HCT116 (cell line): Measurements from ENCODE around the gene PFDN2. TPM values are rescaled to one million over a fixed set of nuclear protein-coding genes. Genes with fewer than 3 reads are reported as not detected.

Experiments used
- ATAC-seq: fragments of 200-7000 bp; cut with Tn5 transposase; 2 replicates; pipeline ENCODE4 v1.9.1; 2020; ENCODE audit warnings: mild to moderate bottlenecking, moderate library complexity
- BruUV-seq: library from RNA; stranded (reverse); fragments of 400-500 nt; replicated peaks from 2 replicates; lab custom pipeline; 2021; lab: Mats Ljungman, UMichigan
- CTCF ChIA-PET: fragments of 300-600 bp; sonication (Branson Sonifier 250); formaldehyde crosslinking; loops from one replicate; lab custom pipeline; 2021; ENCODE audit warnings: antibody characterized with exemption; lab: Charles Lee
- POLR2A ChIA-PET: fragments of 300-600, 350-600 bp; sonication (Branson Sonifier 250); formaldehyde crosslinking; loops from one replicate; lab custom pipeline; 2021; ENCODE audit warnings: antibody characterized with exemption; lab: Charles Lee
- RAD21 ChIA-PET, 2 experiments: fragments of 300-600 bp; sonication (Branson Sonifier 250); formaldehyde crosslinking; loops; one replicate each; lab custom pipeline; 2023; ENCODE audit warnings: low total read pairs in 2 of 2; ENCODE audit not compliant: uncharacterized antibody in 2 of 2, unreplicated experiment in 2 of 2, low non-redundant PET in 1 of 2; lab: Charles Lee
- DNase-seq: peaks from one replicate; pipeline ENCODE4 v3.0.0-alpha.2; 2010; ENCODE audit warnings: low read depth, low spot score
- H2AFZ ChIP-seq: fragments of 200-600 bp; shearing (Covaris generic), sonication (generic); 2 replicates; pipeline ENCODE4 v1.6.1; 2017; ENCODE audit warnings: low read depth, mixed run types, mixed read lengths, antibody characterized with exemption, low read length; ENCODE audit not compliant: poor library complexity, severe bottlenecking
- H3K27ac ChIP-seq: 2 replicates; pipeline ENCODE4 v1.5.1; 2012; ENCODE audit warnings: low read depth, low read length
- H3K27me3 ChIP-seq: fragments of 200-600 bp; sonication (generic); 2 replicates; pipeline ENCODE4 v1.6.1; 2016; ENCODE audit warnings: mixed run types, low read length, mixed read lengths; ENCODE audit not compliant: insufficient read depth
- H3K36me3 ChIP-seq, 2 experiments: fragments of 200-500 bp in 1 of 2; fragments of 200-600 bp in 1 of 2; sonication (Bioruptor generic) in 1 of 2; sonication (generic) in 1 of 2; 2 replicates each; pipeline versions ENCODE4 v1.5.1 to v1.6.1; 2014 to 2016; ENCODE audit warnings: low read length in 2 of 2, inconsistent platforms in 1 of 2, mixed read lengths in 1 of 2, mixed run types in 1 of 2; ENCODE audit not compliant: insufficient read depth in 2 of 2, control insufficient read depth in 1 of 2
- H3K4me1 ChIP-seq, 2 experiments: fragments of 200-600 bp in 1 of 2; sonication (generic) in 1 of 2; 2 replicates each; pipeline versions ENCODE4 v1.5.1 to v1.6.1; 2012 to 2017; ENCODE audit warnings: low read length in 2 of 2, inconsistent platforms in 1 of 2, mild to moderate bottlenecking in 1 of 2, mixed read lengths in 1 of 2, mixed run types in 1 of 2, moderate library complexity in 1 of 2; ENCODE audit not compliant: insufficient read depth in 2 of 2, control insufficient read depth in 1 of 2
- H3K4me2 ChIP-seq: fragments of 200-600 bp; sonication (generic); 2 replicates; pipeline ENCODE4 v1.6.1; 2017; ENCODE audit warnings: mixed run types, low read length, mixed read lengths
- H3K4me3 ChIP-seq, 2 experiments: fragments of 200-600 bp in 1 of 2; sonication (generic) in 1 of 2; replicated peaks in 1 of 2; 2 replicates each; pipeline ENCODE4 v1.5.1; 2011 to 2016; ENCODE audit warnings: low read length in 2 of 2, control low read depth in 1 of 2, low read depth in 1 of 2, mild to moderate bottlenecking in 1 of 2, mixed read lengths in 1 of 2, mixed run types in 1 of 2
- H3K79me2 ChIP-seq: fragments of 200-600 bp; sonication (generic); 2 replicates; pipeline ENCODE4 v1.6.1; 2017; ENCODE audit warnings: mild to moderate bottlenecking, mixed run types, low read length, moderate library complexity, mixed read lengths; ENCODE audit not compliant: insufficient read depth
- H3K9ac ChIP-seq: fragments of 200-600 bp; sonication (generic); 2 replicates; pipeline ENCODE4 v1.6.1; 2016; ENCODE audit warnings: low read length, mixed read lengths
- H3K9me2 ChIP-seq: fragments of 200-600 bp; sonication (generic), shearing (Covaris generic); 2 replicates; pipeline ENCODE4 v1.6.1; 2017; ENCODE audit warnings: mixed run types, mild to moderate bottlenecking, moderate library complexity; ENCODE audit not compliant: insufficient read depth
- H3K9me3 ChIP-seq, 2 experiments: fragments of 200-500 bp in 1 of 2; fragments of 200-600 bp in 1 of 2; sonication (Bioruptor generic) in 1 of 2; sonication (generic) in 1 of 2; 2 replicates each; pipeline ENCODE4 v1.6.1; 2014 to 2017; ENCODE audit warnings: low read length in 2 of 2, mixed read lengths in 2 of 2, inconsistent platforms in 1 of 2, low read depth in 1 of 2, mild to moderate bottlenecking in 1 of 2, mixed run types in 1 of 2, moderate library complexity in 1 of 2; ENCODE audit not compliant: control insufficient read depth in 1 of 2, insufficient read depth in 1 of 2
- H4K20me1 ChIP-seq: fragments of 200-600 bp; sonication (generic), shearing (Covaris generic); 2 replicates; pipeline ENCODE4 v1.6.1; 2017; ENCODE audit warnings: mixed run types, mild to moderate bottlenecking, moderate library complexity; ENCODE audit not compliant: insufficient read depth
- ATF3 ChIP-seq: IDR thresholded peaks from 2 replicates; pipeline ENCODE4 v1.6.1; 2012
- CEBPB ChIP-seq: IDR thresholded peaks from 2 replicates; pipeline ENCODE4 v1.6.1; 2012; ENCODE audit warnings: low read depth
- CTCF ChIP-seq, 3 experiments: fragments of 200-600 bp in 1 of 3; sonication (generic) in 1 of 3; IDR thresholded peaks in 2 of 3; conservative IDR thresholded peaks in 1 of 3; 2 replicates each; pipeline ENCODE4 v1.5.1; 2012 to 2017; ENCODE audit warnings: low read depth in 2 of 3, low read length in 2 of 3, antibody characterized with exemption in 1 of 3, borderline replicate concordance in 1 of 3, control low read depth in 1 of 3, mild to moderate bottlenecking in 1 of 3, mixed read lengths in 1 of 3, mixed run types in 1 of 3, moderate library complexity in 1 of 3; ENCODE audit not compliant: insufficient read depth in 1 of 3
- EGR1 ChIP-seq: IDR thresholded peaks from 2 replicates; pipeline ENCODE4 v1.6.1; 2012; ENCODE audit warnings: low read depth
- ELF1 ChIP-seq: IDR thresholded peaks from 2 replicates; pipeline ENCODE4 v1.6.1; 2012; ENCODE audit warnings: low read depth, borderline replicate concordance
- JUND ChIP-seq: IDR thresholded peaks from 2 replicates; pipeline ENCODE4 v1.6.1; 2012
- POLR2A ChIP-seq: IDR thresholded peaks from 2 replicates; pipeline ENCODE4 v1.7.0; 2011; ENCODE audit warnings: borderline replicate concordance; ENCODE audit not compliant: insufficient read depth, insufficient read length; ENCODE audit errors: extremely low read depth
- POLR2AphosphoS5 ChIP-seq: IDR thresholded peaks from 2 replicates; pipeline ENCODE4 v1.6.1; 2011; ENCODE audit warnings: mild to moderate bottlenecking, low read depth, low read length, moderate library complexity
- RAD21 ChIP-seq: IDR thresholded peaks from 2 replicates; pipeline ENCODE4 v1.6.1; 2012; ENCODE audit warnings: low read depth, mild to moderate bottlenecking
- SP1 ChIP-seq: IDR thresholded peaks from 2 replicates; pipeline ENCODE4 v1.6.1; 2012; ENCODE audit warnings: low read depth
- TCF7L2 ChIP-seq: IDR thresholded peaks from 2 replicates; pipeline ENCODE4 v1.7.0; 2011; ENCODE audit warnings: borderline replicate concordance, inconsistent platforms; ENCODE audit not compliant: insufficient read depth, insufficient read length; ENCODE audit errors: extremely low read depth
- YY1 ChIP-seq: IDR thresholded peaks from 2 replicates; pipeline ENCODE4 v1.6.1; 2011; ENCODE audit warnings: low read length, low read depth, moderate library complexity, mild to moderate bottlenecking; ENCODE audit not compliant: insufficient replicate concordance; ENCODE audit errors: extremely low read depth
- ZBTB33 ChIP-seq: IDR thresholded peaks from 2 replicates; pipeline ENCODE4 v1.6.1; 2011; ENCODE audit warnings: mild to moderate bottlenecking, low read length, moderate library complexity; ENCODE audit not compliant: insufficient replicate concordance; ENCODE audit errors: extremely low read depth
- intact Hi-C: fragments of 100-400 bp; cut with micrococcal nuclease; formaldehyde crosslinking; loops from 2 replicates; pipeline ENCODE4 v1.10.0; 2022
- total RNA-seq: library from RNA; stranded (reverse); gene quantifications from one replicate; pipeline ENCODE4 v1.2.1, GENCODE V29; 2021; ENCODE audit not compliant: unreplicated experiment

Gene PFDN2
- total RNA-seq, 1 experiment from 2014 or later, result 179 TPM

GRCh38 chr1:161140755-161141400, 23.0 kb upstream of the PFDN2 start:
- no peaks in the 10 kb centered on the region for H3K36me3 ChIP-seq
- H3K27ac ChIP-seq, result no peak overlapping the region
- BruUV-seq, result no TSS peak
- H3K9me2 ChIP-seq, result no peaks in the 10 kb centered on the region
- H3K9ac ChIP-seq, result no peak overlapping the region
- H3K4me1 ChIP-seq, result no peaks in the 10 kb centered on the region
- intact Hi-C loops, result loop anchor here (5.0 to 10.0 kb wide), 2 partner anchors 416 to 464 kb away; no protein-coding TSS in a partner anchor
- no peak for ATAC-seq
- no peaks in the 10 kb centered on the region for H3K79me2 ChIP-seq
- H3K9me3 ChIP-seq, result no peaks in the 10 kb centered on the region
- ChIA-PET POLR2A (interaction anchor here (1.5 kb wide), 1 partner anchor 13 kb away, joined by 3 read pairs; no protein-coding TSS in a partner anchor), CTCF (interaction anchor here (0.7 to 0.9 kb wide), 2 partner anchors 36 to 69 kb away, joined by 3 read pairs; no protein-coding TSS in a partner anchor), RAD21 (interaction anchor here in 1 of 2 experiments (0.6 kb wide), 1 partner anchor 40 kb away, joined by 4 read pairs; no protein-coding TSS in a partner anchor)
- no peak for DNase-seq
- H3K27me3 ChIP-seq, result no peaks in the 10 kb centered on the region
- H3K4me2 ChIP-seq, result no peak overlapping the region
- TF ChIP-seq POLR2AphosphoS5 (no peak), CEBPB (no peak), SP1 (no peak), TCF7L2 (no peak), CTCF (IDR thresholded peaks at IDR 0.05 in 2 of 3, conservative IDR thresholded peaks at IDR 0.05 in 1 of 3; ENCODE audit: borderline replicate concordance in 1 of 3, insufficient read depth in 1 of 3, low read depth in 2 of 3, low read length in 2 of 3) (no peak), JUND (no peak), ATF3 (no peak), RAD21 (no peak), EGR1 (no peak), ELF1 (no peak), YY1 (no peak), ZBTB33 (no peak), POLR2A (no peak)
- no peak overlapping the region for H3K4me3 ChIP-seq
- H2AFZ ChIP-seq, result no peak overlapping the region
- no peaks in the 10 kb centered on the region for H4K20me1 ChIP-seq
